GM12892 (cell line): Measurements from ENCODE around the gene FAM222A.

ENCODE experiments used
- DNase-seq: peaks from one replicate; pipeline ENCODE4 v3.0.0; 2011; ENCODE audit not compliant: insufficient read length
- FAIRE-seq: peaks from 2 replicates; lab custom pipeline; 2011; peaks lifted over from hg19 to GRCh38; lab: Jason Lieb, UNC
- POLR2A ChIP-seq: IDR thresholded peaks from 2 replicates; pipeline ENCODE4 v1.6.1; 2011; ENCODE audit warnings: low read depth, low read length, control low read depth
- POLR2AphosphoS5 ChIP-seq: IDR thresholded peaks from 2 replicates; pipeline ENCODE4 v1.6.1; 2011; ENCODE audit warnings: low read depth, low read length, control low read depth
- TAF1 ChIP-seq: IDR thresholded peaks from 2 replicates; pipeline ENCODE4 v1.6.1; 2011; ENCODE audit warnings: low read depth, mild to moderate bottlenecking, control low read depth, low read length, borderline replicate concordance

The FAM222A gene

GRCh38 chr12:109695961-109696461 lies 17.6 kb upstream of the FAM222A start:
- TF ChIP-seq POLR2AphosphoS5 = no peak
- no peak for TF ChIP-seq POLR2A
- no peak for TF ChIP-seq TAF1
- DNase-seq = no peak
- no peak for FAIRE-seq

GRCh38 chr12:109696485-109697269 lies 16.9 kb upstream of the FAM222A start:
- DNase-seq (no peak), FAIRE-seq (no peak)
- TF ChIP-seq POLR2AphosphoS5 (no peak), TAF1 (no peak), POLR2A (no peak)

GRCh38 chr12:109697270-109697553 lies 16.4 kb upstream of the FAM222A start:
- DNase-seq = no peak
- no peak for FAIRE-seq
- no peak for TF ChIP-seq POLR2A
- TF ChIP-seq POLR2AphosphoS5 = no peak
- no peak for TF ChIP-seq TAF1

GRCh38 chr12:109697877-109698468 lies 15.7 kb upstream of the FAM222A start:
- no peak for TF ChIP-seq TAF1
- TF ChIP-seq POLR2A = no peak
- TF ChIP-seq POLR2AphosphoS5 = no peak
- DNase-seq (no peak), FAIRE-seq (no peak)

- TF ChIP-seq TAF1 = no peak
- no peak for TF ChIP-seq POLR2A
- TF ChIP-seq POLR2AphosphoS5 = no peak
- no peak for FAIRE-seq
- no peak for DNase-seq
Observed at GRCh38 chr12:109698820-109699219, 14.8 kb upstream of the FAM222A start.

GRCh38 chr12:109701064-109701463 lies 12.6 kb upstream of the FAM222A start:
- no peak for FAIRE-seq
- no peak for TF ChIP-seq POLR2AphosphoS5
- TF ChIP-seq POLR2A = no peak
- no peak for TF ChIP-seq TAF1
- no peak for DNase-seq

- TF ChIP-seq POLR2A (no peak), POLR2AphosphoS5 (no peak), TAF1 (no peak)
- no peak for DNase-seq
- FAIRE-seq = no peak
Observed at GRCh38 chr12:109702111-109702841, 11.3 kb upstream of the FAM222A start.

GRCh38 chr12:109703684-109704083 lies 9.9 kb upstream of the FAM222A start:
- TF ChIP-seq POLR2AphosphoS5 = no peak
- FAIRE-seq = no peak
- DNase-seq = no peak

GRCh38 chr12:109704371-109705098 lies 9.1 kb upstream of the FAM222A start:
- FAIRE-seq = no peak
- TF ChIP-seq POLR2AphosphoS5 = no peak
- TF ChIP-seq TAF1 = no peak
- no peak for TF ChIP-seq POLR2A
- DNase-seq = no peak

GRCh38 chr12:109705291-109705690 lies 8.3 kb upstream of the FAM222A start:
- TF ChIP-seq POLR2AphosphoS5 = no peak
- TF ChIP-seq POLR2A = no peak
- no peak for TF ChIP-seq TAF1
- DNase-seq (no peak), FAIRE-seq (no peak)

- TF ChIP-seq TAF1 (no peak), POLR2A (no peak)
- no peak for DNase-seq
- FAIRE-seq = no peak
Observed at GRCh38 chr12:109706398-109706746, 7.3 kb upstream of the FAM222A start.
